ENCODE results near the gene GTF2H4.

The GTF2H4 gene

GRCh38 chr6:30948811-30949210 lies 40.8 kb downstream of the GTF2H4 start:
- DNase-seq (ENCODE audit: insufficient read length, low spot score) (no peak), FAIRE-seq (no peak)

GRCh38 chr6:30951907-30952469 lies 44.0 kb downstream of the GTF2H4 start:
- DNase-seq (ENCODE audit: insufficient read length, low spot score) = no peak
- FAIRE-seq = no peak

- DNase-seq (ENCODE audit: insufficient read length, low spot score) (no peak), FAIRE-seq (no peak)
Observed at GRCh38 chr6:30954631-30955366, 46.8 kb downstream of the GTF2H4 start.

GRCh38 chr6:30955367-30956042 lies 47.5 kb downstream of the GTF2H4 start:
- peak; percentile 68 for FAIRE-seq
- DNase-seq (ENCODE audit: insufficient read length, low spot score) = peak; percentile 62

- DNase-seq (ENCODE audit: insufficient read length, low spot score) (no peak), FAIRE-seq (no peak)
Observed at GRCh38 chr6:30957716-30958115, 49.7 kb downstream of the GTF2H4 start.

GRCh38 chr6:30960907-30961673 lies 53.1 kb downstream of the GTF2H4 start:
- no peak for FAIRE-seq
- DNase-seq (ENCODE audit: insufficient read length, low spot score) = no peak

- FAIRE-seq = no peak
- no peak for DNase-seq (ENCODE audit: insufficient read length, low spot score)
Observed at GRCh38 chr6:30962716-30963115, 54.7 kb downstream of the GTF2H4 start.

GRCh38 chr6:30963641-30964040 lies 55.6 kb downstream of the GTF2H4 start:
- no peak for DNase-seq (ENCODE audit: insufficient read length, low spot score)
- FAIRE-seq = no peak

Measured in GM19239 (cell line).